B cell (primary cell): ENCODE results near the gene ACTRT3. TPM values are rescaled to one million over a fixed set of nuclear protein-coding genes. Genes with fewer than 3 reads are reported as not detected.

Source experiments
- ATAC-seq: fragments of 200-7000 bp; cut with Tn5 transposase; one replicate; pipeline ENCODE4 v1.10.0; 2021; ENCODE audit warnings: low read depth, mild to moderate bottlenecking, moderate number of reproducible peaks, moderate library complexity
- CTCF ChIA-PET: fragments of 350-600 bp; sonication (Branson Sonifier 250); formaldehyde crosslinking; loops from one replicate; lab custom pipeline; 2021; ENCODE audit warnings: antibody characterized with exemption, inconsistent platforms; lab: Charles Lee
- POLR2A ChIA-PET: fragments of 350-600 bp; sonication (Branson Sonifier 250); formaldehyde crosslinking; loops from one replicate; lab custom pipeline; 2021; ENCODE audit warnings: antibody characterized with exemption; lab: Charles Lee
- DNase-seq: peaks from one replicate; pipeline ENCODE4 v3.0.0; 2013
- H2AFZ ChIP-seq: 2 replicates; pipeline ENCODE4 v1.6.1; 2012; ENCODE audit warnings: mild to moderate bottlenecking, low read depth, low read length; ENCODE audit not compliant: insufficient read depth, poor library complexity, severe bottlenecking
- H3K27ac ChIP-seq, 2 donors: 1 replicate in 1 of 2; 2 replicates in 1 of 2; pipeline ENCODE4 v1.5.1; 2012 to 2013; ENCODE audit warnings: low read length in 2 of 2, mild to moderate bottlenecking in 2 of 2, moderate library complexity in 1 of 2
- H3K27me3 ChIP-seq, 4 experiments: fragments of 200-600 bp in 1 of 4; sonication (generic) in 1 of 4; replicated peaks in 1 of 4; 1 replicate in 2 of 4; 2 replicates in 2 of 4; pipeline versions ENCODE4 v1.6.1 to v1.7.0; 2013 to 2016; ENCODE audit warnings: low read length in 3 of 4, mild to moderate bottlenecking in 2 of 4, mixed read lengths in 1 of 4, moderate library complexity in 1 of 4; ENCODE audit not compliant: insufficient read depth in 4 of 4, control insufficient read depth in 3 of 4; ENCODE audit errors: control extremely low read depth in 1 of 4
- H3K36me3 ChIP-seq, 2 experiments: replicated peaks in 1 of 2; 1 replicate in 1 of 2; 2 replicates in 1 of 2; pipeline versions ENCODE4 v1.6.1 to v1.7.1; 2013; ENCODE audit warnings: low read length in 1 of 2; ENCODE audit not compliant: insufficient read depth in 2 of 2, control insufficient read depth in 1 of 2; ENCODE audit errors: control extremely low read depth in 1 of 2, extremely low read depth in 1 of 2
- H3K4me1 ChIP-seq, 2 donors: fragments of 200-600 bp in 1 of 2; sonication (generic) in 1 of 2; 1 replicate in 1 of 2; 2 replicates in 1 of 2; pipeline versions ENCODE4 v1.5.1 to v1.6.1; 2013 to 2017; ENCODE audit warnings: low read length in 2 of 2; ENCODE audit not compliant: control insufficient read depth in 2 of 2, insufficient read depth in 2 of 2
- H3K4me2 ChIP-seq: replicated peaks from 2 replicates; pipeline ENCODE3; 2012; ENCODE audit warnings: mild to moderate bottlenecking, low read depth, low read length; ENCODE audit not compliant: poor library complexity, severe bottlenecking
- H3K4me3 ChIP-seq, 5 experiments: fragments of 200-600 bp in 1 of 5; sonication (generic) in 1 of 5; 1 replicate in 3 of 5; 2 replicates in 2 of 5; pipeline versions ENCODE4 v1.5.1 to v1.7.0; 2011 to 2016; ENCODE audit warnings: low read length in 4 of 5, mild to moderate bottlenecking in 4 of 5, low read depth in 2 of 5, control low read depth in 1 of 5, moderate library complexity in 1 of 5; ENCODE audit not compliant: insufficient read depth in 1 of 5; ENCODE audit errors: control extremely low read depth in 1 of 5, extremely low read depth in 1 of 5
- H3K79me2 ChIP-seq: fragments of 200-600 bp; sonication (generic); one replicate; pipeline ENCODE4 v1.6.0; 2016; ENCODE audit warnings: low read length; ENCODE audit not compliant: control insufficient read depth, insufficient read depth
- H3K9ac ChIP-seq: fragments of 200-600 bp; sonication (generic); 2 replicates; pipeline ENCODE4 v1.6.1; 2017; ENCODE audit warnings: mild to moderate bottlenecking, low read length, moderate library complexity
- H3K9me3 ChIP-seq, 3 donors: one replicate each; pipeline versions ENCODE4 v1.6.1 to v1.7.1; 2013; ENCODE audit warnings: low read length in 2 of 3; ENCODE audit not compliant: control insufficient read depth in 2 of 3, insufficient read depth in 1 of 3; ENCODE audit errors: control extremely low read depth in 1 of 3
- H4K20me1 ChIP-seq: 2 replicates; pipeline ENCODE4 v1.6.0; 2012; ENCODE audit warnings: mild to moderate bottlenecking, low read length; ENCODE audit not compliant: insufficient read depth, control insufficient read depth, poor library complexity, severe bottlenecking
- H3K27ac Mint-ChIP-seq: one replicate; pipeline ENCODE4 v1.8.0; 2021; ENCODE audit warnings: mixed read lengths
- H3K27me3 Mint-ChIP-seq: one replicate; pipeline ENCODE4 v1.8.0; 2021; ENCODE audit warnings: mixed read lengths
- H3K4me1 Mint-ChIP-seq: one replicate; pipeline ENCODE4 v1.8.0; 2021; ENCODE audit warnings: mixed read lengths
- H3K4me3 Mint-ChIP-seq: one replicate; pipeline ENCODE4 v1.8.0; 2021; ENCODE audit warnings: mixed read lengths
- H3K9me3 Mint-ChIP-seq: one replicate; pipeline ENCODE4 v1.8.0; 2022; ENCODE audit warnings: mixed read lengths; ENCODE audit not compliant: insufficient read depth
- EZH2 ChIP-seq: IDR thresholded peaks from 2 replicates; pipeline ENCODE4 v1.6.1; 2012; ENCODE audit warnings: borderline replicate concordance, low read depth, mild to moderate bottlenecking, moderate library complexity, low read length; ENCODE audit not compliant: insufficient read depth, poor library complexity, severe bottlenecking
- WGBS: methylation state at CpG from one replicate; pipeline ENCODE4 v1.1.5; 2013; ENCODE audit warnings: missing lambda C conversion rate; ENCODE audit not compliant: insufficient coverage; 5-methylcytosine and 5-hydroxymethylcytosine counted together
- intact Hi-C: fragments of 100-400 bp; cut with micrococcal nuclease; formaldehyde crosslinking; loops from one replicate; pipeline ENCODE4 v1.10.0; 2022
- polyA plus RNA-seq: library from polyadenylated mRNA; depleted of rRNA; stranded (reverse); fragments of >200 nt; gene quantifications from 2 replicates; pipeline ENCODE4 v1.2.3, GENCODE V29; 2012
- total RNA-seq, 2 donors: library from RNA; stranded (reverse); fragments of 120-200 nt in 1 of 2; gene quantifications; 1 replicate in 1 of 2; 2 replicates in 1 of 2; pipeline versions ENCODE4 v1.2.3 to v1.2.4, GENCODE V29; 2013 to 2022
- TF ChIP-seq, protein P1 (sequence below): fragments of 200-600 bp; IDR thresholded peaks from one replicate; pipeline ENCODE4 v1.8.0; 2022; ENCODE audit warnings: antibody characterized with exemption, mild to moderate bottlenecking

The ACTRT3 gene
- total and polyA plus RNA-seq, 2 donors (not counting 1 experiment from before 2014, with no cell fraction given): 0.18 to 0.37 TPM

- intact Hi-C loops: loop anchor here (2.0 to 5.0 kb wide), 4 partner anchors 91 to 409 kb away; partner anchors contain the start of genes PHC3 and SEC62
- Histone ChIP-seq H3K79me2 (peaks cover 33% of the 10 kb centered on the region), H3K27me3 (no peaks in the 10 kb centered on the region), H4K20me1 (no peaks in the 10 kb centered on the region), H3K27ac (peak overlapping the region; percentile 97), H3K4me3 (peak overlapping the region; percentile 89 to 97 (median 91)), H2AFZ (peak overlapping the region; percentile 98), H3K4me1 (peaks cover 16 to 19% of the 10 kb centered on the region in 2 donors), H3K36me3 (peaks cover 0 to 19% of the 10 kb centered on the region in 2 experiments), H3K4me2 (peak overlapping the region; percentile 78), H3K9me3 (peaks cover 0 to 7% (median 0%) of the 10 kb centered on the region in 3 donors), H3K9ac (peak overlapping the region; percentile 96)
- Mint-ChIP-seq H3K27me3 (no peaks in the 10 kb centered on the region), H3K9me3 (no peaks in the 10 kb centered on the region), H3K4me3 (peak overlapping the region; percentile 100), H3K4me1 (peaks cover 42% of the 10 kb centered on the region), H3K27ac (peak overlapping the region; percentile 99)
- ChIA-PET CTCF (interaction anchor here (0.6 to 3.3 kb wide), 9 partner anchors 8 to 1092 kb away, joined by 3 to 21 read pairs (median 3); partner anchors contain the start of genes LRRC34, LRRIQ4 and TERC), POLR2A (interaction anchor here (0.5 to 3.0 kb wide), 7 partner anchors 13 to 585 kb away, joined by 3 to 23 read pairs (median 8); partner anchors contain the start of genes LRRC34, LRRIQ4, SEC62 and SKIL)
- ATAC-seq: peak; percentile 9
- WGBS: under 1% methylated on average over 13 of the region's 27 CpGs
- peak; percentile 92 for DNase-seq
- TF ChIP-seq, protein P1, sequence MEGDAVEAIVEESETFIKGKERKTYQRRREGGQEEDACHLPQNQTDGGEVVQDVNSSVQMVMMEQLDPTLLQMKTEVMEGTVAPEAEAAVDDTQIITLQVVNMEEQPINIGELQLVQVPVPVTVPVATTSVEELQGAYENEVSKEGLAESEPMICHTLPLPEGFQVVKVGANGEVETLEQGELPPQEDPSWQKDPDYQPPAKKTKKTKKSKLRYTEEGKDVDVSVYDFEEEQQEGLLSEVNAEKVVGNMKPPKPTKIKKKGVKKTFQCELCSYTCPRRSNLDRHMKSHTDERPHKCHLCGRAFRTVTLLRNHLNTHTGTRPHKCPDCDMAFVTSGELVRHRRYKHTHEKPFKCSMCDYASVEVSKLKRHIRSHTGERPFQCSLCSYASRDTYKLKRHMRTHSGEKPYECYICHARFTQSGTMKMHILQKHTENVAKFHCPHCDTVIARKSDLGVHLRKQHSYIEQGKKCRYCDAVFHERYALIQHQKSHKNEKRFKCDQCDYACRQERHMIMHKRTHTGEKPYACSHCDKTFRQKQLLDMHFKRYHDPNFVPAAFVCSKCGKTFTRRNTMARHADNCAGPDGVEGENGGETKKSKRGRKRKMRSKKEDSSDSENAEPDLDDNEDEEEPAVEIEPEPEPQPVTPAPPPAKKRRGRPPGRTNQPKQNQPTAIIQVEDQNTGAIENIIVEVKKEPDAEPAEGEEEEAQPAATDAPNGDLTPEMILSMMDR: no peak
- no peak for TF ChIP-seq EZH2
These were observed 2.3 kb upstream of the ACTRT3 start for GRCh38 chr3:169771497-169772304.
